Neuronal stem cell (in vitro differentiated cells): ENCODE data around the gene GPR171.
"Not testable (repeated sequence)": the region's sequence is repeated elsewhere in the genome, so short reads cannot be mapped to it uniquely, and the experiment has no call there.

Source experiments
- DNase-seq: peaks from one replicate; pipeline ENCODE4 v3.0.0-alpha.2; 2013; ENCODE audit warnings: low spot score
- H2AFZ ChIP-seq: one replicate; pipeline ENCODE4 v1.6.1; 2013; ENCODE audit warnings: mild to moderate bottlenecking, low read length, inconsistent platforms
- H2AK5ac ChIP-seq: 2 replicates; pipeline ENCODE4 v1.6.1; 2013; ENCODE audit warnings: low read depth, mild to moderate bottlenecking, inconsistent platforms, low read length, moderate library complexity, mixed read lengths
- H2BK120ac ChIP-seq: 2 replicates; pipeline ENCODE4 v1.6.1; 2013; ENCODE audit warnings: low read depth, mild to moderate bottlenecking, inconsistent platforms, low read length, moderate library complexity, mixed read lengths
- H2BK12ac ChIP-seq: one replicate; pipeline ENCODE4 v1.6.1; 2013; ENCODE audit warnings: low read length, inconsistent platforms
- H2BK15ac ChIP-seq: 2 replicates; pipeline ENCODE4 v1.6.1; 2013; ENCODE audit warnings: mild to moderate bottlenecking, low read length, inconsistent platforms, mixed read lengths
- H2BK5ac ChIP-seq: one replicate; pipeline ENCODE4 v1.6.1; 2013; ENCODE audit warnings: inconsistent platforms, mild to moderate bottlenecking, low read length, moderate library complexity
- H3K14ac ChIP-seq: one replicate; pipeline ENCODE4 v1.6.1; 2013; ENCODE audit warnings: low read length, inconsistent platforms
- H3K18ac ChIP-seq: 2 replicates; pipeline ENCODE4 v1.6.1; 2013; ENCODE audit warnings: low read length, inconsistent platforms
- H3K23ac ChIP-seq: 2 replicates; pipeline ENCODE4 v1.6.1; 2013; ENCODE audit warnings: low read depth, mild to moderate bottlenecking, mixed read lengths, low read length, inconsistent platforms; ENCODE audit not compliant: poor library complexity
- H3K27ac ChIP-seq: replicated peaks from 3 replicates; pipeline ENCODE4 v1.5.1; 2013; ENCODE audit warnings: low read length, inconsistent platforms
- H3K27me3 ChIP-seq, 3 experiments: 2 replicates each; pipeline ENCODE4 v1.6.1; 2013; ENCODE audit warnings: low read length in 3 of 3, mild to moderate bottlenecking in 2 of 3, inconsistent platforms in 1 of 3, low read depth in 1 of 3, mixed read lengths in 1 of 3, moderate library complexity in 1 of 3; ENCODE audit not compliant: control insufficient read depth in 3 of 3, insufficient read depth in 3 of 3
- H3K36me3 ChIP-seq, 2 donors: replicated peaks in 1 of 2; 2 replicates each; pipeline ENCODE4 v1.6.1; 2013; ENCODE audit warnings: low read length in 2 of 2; ENCODE audit not compliant: control insufficient read depth in 2 of 2, insufficient read depth in 2 of 2
- H3K4ac ChIP-seq: 2 replicates; pipeline ENCODE4 v1.6.1; 2013; ENCODE audit warnings: inconsistent platforms, mild to moderate bottlenecking, low read length, moderate library complexity
- H3K4me1 ChIP-seq, 2 donors: 1 replicate in 1 of 2; 2 replicates in 1 of 2; pipeline ENCODE4 v1.6.1; 2013; ENCODE audit warnings: low read length in 2 of 2, low read depth in 1 of 2; ENCODE audit not compliant: control insufficient read depth in 2 of 2, insufficient read depth in 1 of 2
- H3K4me2 ChIP-seq: one replicate; pipeline ENCODE4 v1.6.1; 2013; ENCODE audit warnings: mild to moderate bottlenecking, low read length, inconsistent platforms; ENCODE audit not compliant: insufficient read depth, poor library complexity, severe bottlenecking
- H3K4me3 ChIP-seq, 2 donors: 2 replicates each; pipeline ENCODE4 v1.5.1; 2013; ENCODE audit warnings: low read length in 2 of 2, mild to moderate bottlenecking in 2 of 2, inconsistent platforms in 1 of 2, moderate library complexity in 1 of 2
- H3K79me1 ChIP-seq: one replicate; pipeline ENCODE4 v1.6.1; 2013; ENCODE audit warnings: low read depth, mild to moderate bottlenecking, inconsistent platforms, low read length, moderate library complexity
- H3K9ac ChIP-seq: one replicate; pipeline ENCODE4 v1.6.1; 2013; ENCODE audit warnings: mild to moderate bottlenecking, low read depth, low read length, inconsistent platforms; ENCODE audit not compliant: poor library complexity
- H3K9me3 ChIP-seq, 2 donors: replicated peaks in 1 of 2; 2 replicates each; pipeline versions ENCODE3 to v1.6.1; 2013; ENCODE audit warnings: low read length in 2 of 2, mild to moderate bottlenecking in 2 of 2, inconsistent platforms in 1 of 2, low read depth in 1 of 2, mixed read lengths in 1 of 2, moderate library complexity in 1 of 2; ENCODE audit not compliant: control insufficient read depth in 2 of 2, insufficient read depth in 1 of 2
- H4K8ac ChIP-seq: one replicate; pipeline ENCODE4 v1.6.1; 2013; ENCODE audit warnings: low read depth, mild to moderate bottlenecking, inconsistent platforms, low read length, moderate library complexity
- H4K91ac ChIP-seq: one replicate; pipeline ENCODE4 v1.6.1; 2013; ENCODE audit warnings: low read length, low read depth, mild to moderate bottlenecking, inconsistent platforms; ENCODE audit not compliant: poor library complexity
- WGBS, 2 donors: extraction: QIAGEN DNeasy Blood & Tissue Kit; methylation state at CpG; one replicate each; pipeline ENCODE4 v1.1.7; 2013; ENCODE audit warnings: missing lambda C conversion rate in 2 of 2, mixed read lengths in 1 of 2; ENCODE audit not compliant: insufficient read length in 2 of 2, insufficient replicate concordance in 1 of 2; ENCODE audit errors: extremely low coverage in 2 of 2; 5-methylcytosine and 5-hydroxymethylcytosine counted together

GPR171 gene

DNA sequence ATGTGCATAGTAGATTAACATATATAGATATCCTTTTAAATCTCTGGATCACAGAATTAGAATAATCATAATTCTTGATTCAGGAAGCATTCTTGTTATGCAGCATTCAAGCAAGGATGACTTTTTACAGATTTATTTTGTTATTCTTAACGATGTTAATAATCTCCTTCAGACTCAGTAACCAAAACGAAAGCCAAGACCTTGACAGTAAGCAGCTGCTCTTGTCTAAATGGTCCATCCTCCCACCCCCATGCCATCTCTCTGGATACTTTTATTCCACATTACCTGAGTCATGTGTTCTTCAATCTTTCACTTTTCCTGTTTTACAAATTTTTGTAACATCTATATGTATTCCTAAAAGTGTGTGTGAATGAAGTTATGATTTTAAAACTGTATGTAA, 33.3 kb upstream of the GPR171 start:
- Histone ChIP-seq H4K8ac (no peak overlapping the region), H2AK5ac (no peak overlapping the region), H4K91ac (no peak overlapping the region), H3K4ac (no peak overlapping the region), H3K36me3 (no peaks in the 10 kb centered on the region), H3K9ac (no peak overlapping the region), H3K18ac (no peak overlapping the region), H3K27ac (no peak overlapping the region), H2BK12ac (no peak overlapping the region), H3K4me3 (no peak overlapping the region), H3K4me2 (no peak overlapping the region), H2BK15ac (no peak overlapping the region), H3K79me1 (no peaks in the 10 kb centered on the region), H2BK120ac (no peak overlapping the region), H3K27me3 (no peaks in the 10 kb centered on the region), H3K23ac (no peak overlapping the region), H3K14ac (no peak overlapping the region), H3K4me1 (no peaks in the 10 kb centered on the region), H2BK5ac (no peak overlapping the region), H2AFZ (no peak overlapping the region), H3K9me3 (no peaks in the 10 kb centered on the region)
- no peak for DNase-seq
- no CpG with 5 or more reads among the region's 2 CpGs for WGBS, 2 donors

DNA sequence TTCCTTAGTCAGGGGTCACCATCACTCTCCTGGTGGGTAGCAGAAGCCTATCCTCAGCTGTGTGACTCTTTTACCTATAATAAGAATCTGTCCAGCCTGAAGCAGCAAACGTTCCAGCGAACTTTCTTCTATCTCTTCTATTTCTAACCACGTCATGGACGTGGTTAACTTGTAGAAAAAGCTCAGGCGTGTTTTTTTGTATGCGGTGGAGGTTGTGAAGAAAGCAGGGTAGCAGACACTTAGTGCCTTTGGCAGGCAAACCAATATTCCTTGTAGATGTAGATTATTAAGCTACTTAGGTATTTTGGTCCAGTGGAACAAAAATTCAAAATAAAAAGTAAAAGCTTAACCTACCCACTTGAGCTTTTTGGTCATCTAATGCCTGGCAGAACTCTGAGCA, 31.8 kb upstream of the GPR171 start:
- no peak for DNase-seq
- H3K9me3 ChIP-seq = no peaks in the 10 kb centered on the region
- no peak overlapping the region for H2BK120ac ChIP-seq
- no peak overlapping the region for H3K18ac ChIP-seq
- no peak overlapping the region for H3K9ac ChIP-seq
- H2AFZ ChIP-seq = no peak overlapping the region
- no peak overlapping the region for H3K23ac ChIP-seq
- H3K36me3 ChIP-seq = no peaks in the 10 kb centered on the region
- no peaks in the 10 kb centered on the region for H3K4me1 ChIP-seq
- H3K27me3 ChIP-seq = no peaks in the 10 kb centered on the region
- H4K91ac ChIP-seq = no peak overlapping the region
- H3K4me2 ChIP-seq = no peak overlapping the region
- H3K27ac ChIP-seq = no peak overlapping the region
- WGBS, 2 donors = no CpG with 5 or more reads among the region's 6 CpGs
- no peak overlapping the region for H2BK15ac ChIP-seq
- H2BK12ac ChIP-seq = no peak overlapping the region
- H3K4me3 ChIP-seq = no peak overlapping the region
- H4K8ac ChIP-seq = no peak overlapping the region
- no peak overlapping the region for H2BK5ac ChIP-seq
- no peak overlapping the region for H2AK5ac ChIP-seq
- H3K4ac ChIP-seq = no peak overlapping the region
- H3K14ac ChIP-seq = no peak overlapping the region
- no peaks in the 10 kb centered on the region for H3K79me1 ChIP-seq

DNA sequence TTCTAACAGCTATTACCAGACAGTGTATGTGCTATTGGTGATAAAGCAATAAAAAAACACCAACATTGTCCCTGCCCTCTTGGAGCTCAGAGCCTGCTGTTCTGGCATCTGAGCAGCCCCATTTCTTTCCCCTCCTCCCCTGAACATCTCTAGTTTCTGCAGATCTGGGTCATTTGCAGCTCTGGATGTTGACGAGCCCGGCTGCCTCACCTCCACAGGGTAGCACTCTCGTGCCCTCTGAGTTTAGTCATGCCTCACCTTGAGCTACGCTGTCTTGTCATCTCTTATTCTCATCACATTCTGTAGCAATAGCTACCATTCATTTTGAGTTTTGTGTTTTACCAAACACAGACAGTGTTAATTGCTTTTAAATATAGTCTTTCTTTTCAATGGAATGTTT, 30.0 kb upstream of the GPR171 start:
- Histone ChIP-seq H3K4me1 (peaks cover 0 to 8% of the 10 kb centered on the region in 2 donors), H2BK12ac (no peak overlapping the region), H2BK120ac (no peak overlapping the region), H3K4me2 (no peak overlapping the region), H3K36me3 (no peaks in the 10 kb centered on the region), H2BK5ac (no peak overlapping the region), H3K23ac (no peak overlapping the region), H3K18ac (peak overlapping the region; percentile 65), H2AFZ (no peak overlapping the region), H3K27me3 (no peaks in the 10 kb centered on the region), H3K27ac (no peak overlapping the region), H3K9ac (no peak overlapping the region), H3K14ac (no peak overlapping the region), H3K4ac (no peak overlapping the region), H3K9me3 (no peaks in the 10 kb centered on the region), H3K4me3 (no peak overlapping the region), H2AK5ac (no peak overlapping the region), H3K79me1 (no peaks in the 10 kb centered on the region), H2BK15ac (no peak overlapping the region), H4K8ac (no peak overlapping the region), H4K91ac (no peak overlapping the region)
- WGBS, 2 donors = no CpG with 5 or more reads among the region's 4 CpGs
- no peak for DNase-seq

DNA sequence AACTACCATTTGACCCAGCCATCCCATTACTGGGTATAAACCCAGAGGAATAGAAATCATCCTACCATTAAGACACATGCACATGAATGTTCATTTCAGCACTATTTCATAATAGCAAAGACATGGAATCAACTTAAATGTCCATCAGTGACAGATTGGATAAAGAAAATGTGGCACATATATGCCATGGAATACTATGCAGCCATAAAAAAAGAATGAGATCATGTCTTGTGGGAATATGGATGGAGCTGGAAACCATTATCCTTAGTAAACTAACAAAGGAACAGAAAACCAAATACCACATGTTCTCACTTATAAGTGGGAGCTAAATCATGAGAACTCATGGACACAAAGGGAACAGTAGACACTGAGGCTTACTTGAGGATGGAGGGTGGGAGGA, 29.4 kb upstream of the GPR171 start:
- H2BK12ac ChIP-seq, H3K79me1 ChIP-seq, H3K23ac ChIP-seq, H3K4me3 ChIP-seq, DNase-seq, H3K27ac ChIP-seq, H3K36me3 ChIP-seq, H2AFZ ChIP-seq, H2BK15ac ChIP-seq, H3K9ac ChIP-seq, H3K4ac ChIP-seq, H3K14ac ChIP-seq, H2BK120ac ChIP-seq, H3K4me2 ChIP-seq, H3K9me3 ChIP-seq, H2BK5ac ChIP-seq, H2AK5ac ChIP-seq, H4K91ac ChIP-seq, H3K27me3 ChIP-seq, H4K8ac ChIP-seq, H3K18ac ChIP-seq, H3K4me1 ChIP-seq: not testable (repeated sequence)
